HepG2 (cell line): ENCODE measurements around the gene RFTN1. TPM values are rescaled to one million over a fixed set of nuclear protein-coding genes. Genes with fewer than 3 reads are reported as not detected.

Source experiments
- ATAC-seq: fragments of 200-7000 bp; cut with Tn5 transposase; 3 replicates; pipeline ENCODE4 v1.9.1; 2020; ENCODE audit warnings: mild to moderate bottlenecking, moderate library complexity
- BruUV-seq: library from RNA; stranded (reverse); fragments of 400-500 nt; replicated peaks from 2 replicates; lab custom pipeline; 2021; lab: Mats Ljungman, UMichigan
- CTCF ChIA-PET: fragments of 300-600 bp; formaldehyde crosslinking; extraction: SDS; loops from one replicate; lab custom pipeline; 2021; ENCODE audit warnings: low total read pairs, inconsistent platforms, low intra/inter-chr PET ratio; lab: Yijun Ruan, JAX
- POLR2A ChIA-PET: fragments of 350-600 bp; sonication (Branson Sonifier 250); formaldehyde crosslinking; loops from one replicate; lab custom pipeline; 2020; ENCODE audit warnings: antibody characterized with exemption, inconsistent platforms; lab: Yijun Ruan, JAX
- DNase-seq: peaks from one replicate; pipeline ENCODE4 v3.0.0-alpha.2; 2015; ENCODE audit warnings: low spot score
- FAIRE-seq: peaks from 3 replicates; lab custom pipeline; 2011; peaks lifted over from hg19 to GRCh38; lab: Jason Lieb, UNC
- H2AFZ ChIP-seq: one replicate; pipeline ENCODE4 v1.6.1; 2011; ENCODE audit warnings: low read length, inconsistent platforms
- H3K27ac ChIP-seq: fragments of 300-600 bp; 3 replicates; pipeline ENCODE4 v1.8.0; 2011; ENCODE audit warnings: mixed run types, mild to moderate bottlenecking, mixed read lengths, low read length, inconsistent platforms; ENCODE audit not compliant: insufficient read depth; ENCODE audit errors: extremely low read length
- H3K27me3 ChIP-seq, 2 experiments: fragments of 200-600 bp in 1 of 2; 2 replicates in 1 of 2; 3 replicates in 1 of 2; pipeline versions ENCODE4 v1.6.0 to v1.8.0; 2011; ENCODE audit warnings: low read length in 2 of 2, mild to moderate bottlenecking in 2 of 2, moderate library complexity in 2 of 2, inconsistent platforms in 1 of 2; ENCODE audit not compliant: insufficient read depth in 2 of 2, control insufficient read depth in 1 of 2
- H3K36me3 ChIP-seq, 2 experiments: fragments of 200-600 bp in 1 of 2; replicated peaks in 1 of 2; 2 replicates in 1 of 2; 3 replicates in 1 of 2; pipeline versions ENCODE4 v1.5.1 to v1.8.0; 2011; ENCODE audit warnings: low read length in 2 of 2, inconsistent platforms in 1 of 2; ENCODE audit not compliant: insufficient read depth in 2 of 2, control insufficient read depth in 1 of 2
- H3K4me1 ChIP-seq: 2 replicates; pipeline ENCODE4 v1.5.1; 2012; ENCODE audit warnings: low read length, inconsistent platforms; ENCODE audit not compliant: insufficient read depth
- H3K4me2 ChIP-seq: 2 replicates; pipeline ENCODE4 v1.6.0; 2011; ENCODE audit warnings: low read depth, low read length, inconsistent platforms
- H3K4me3 ChIP-seq, 3 experiments: fragments of 200-600 bp in 1 of 3; sonication (generic), shearing (Covaris generic) in 1 of 3; replicated peaks in 1 of 3; 2 replicates each; pipeline ENCODE4 v1.5.1; 2011 to 2016; ENCODE audit warnings: low read length in 3 of 3, inconsistent platforms in 2 of 3, low read depth in 2 of 3, mild to moderate bottlenecking in 2 of 3, control low read depth in 1 of 3, mixed read lengths in 1 of 3; ENCODE audit not compliant: insufficient read depth in 1 of 3
- H3K79me2 ChIP-seq: one replicate; pipeline ENCODE4 v1.6.1; 2011; ENCODE audit warnings: low read length, inconsistent platforms; ENCODE audit not compliant: insufficient read depth
- H3K9ac ChIP-seq: 2 replicates; pipeline ENCODE4 v1.6.0; 2011; ENCODE audit warnings: mild to moderate bottlenecking, low read depth, low read length, inconsistent platforms; ENCODE audit not compliant: insufficient read depth
- H3K9me3 ChIP-seq: 2 replicates; pipeline ENCODE4 v1.5.1; 2012; ENCODE audit warnings: mild to moderate bottlenecking, low read length
- H4K20me1 ChIP-seq: 2 replicates; pipeline ENCODE4 v1.6.0; 2011; ENCODE audit warnings: inconsistent platforms, mild to moderate bottlenecking, low read length, moderate library complexity; ENCODE audit not compliant: insufficient read depth
- KAT2B ChIP-seq: fragments of 150-350 bp; IDR thresholded peaks from 2 replicates; pipeline ENCODE4 v1.6.1; 2014; ENCODE audit warnings: low read depth, low read length, borderline replicate concordance
- RFX1 ChIP-seq: fragments of 450-650 bp; IDR thresholded peaks from 2 replicates; pipeline ENCODE4 v1.6.1; 2017
- ZNF816 ChIP-seq: sonication (generic); formaldehyde crosslinking; IDR thresholded peaks from 2 replicates; pipeline ENCODE4 v1.8.0; 2022; ENCODE audit warnings: missing genetic modification reagents, mild to moderate bottlenecking, borderline replicate concordance
- WGBS: methylation state at CpG from one replicate; pipeline ENCODE4 v1.1.6; 2017; ENCODE audit warnings: low lambda C conversion rate; 5-methylcytosine and 5-hydroxymethylcytosine counted together
- in situ Hi-C: cut with HindIII; loops from 2 replicates; pipeline ENCODE4 v1.10.0; 2017; ENCODE audit warnings: low pct_unique_long_range_greater_than_20kb; ENCODE audit not compliant: extremely low pct_ligation_motif_present
- intact Hi-C: fragments of 100-400 bp; cut with micrococcal nuclease; formaldehyde crosslinking; loops from one replicate; pipeline ENCODE4 v1.10.0; 2022; ENCODE audit not compliant: unreplicated experiment
- polyA plus RNA-seq, 8 experiments: library from polyadenylated mRNA; depleted of rRNA in 3 of 8; stranded (reverse) in 7 of 8; unstranded in 1 of 8; fragments of >200 nt; fragmentation: Illumina TruSeq in 4 of 8; extraction: Trizol in 4 of 8; gene quantifications; 2 replicates each; pipeline versions ENCODE4 v1.2.1 to v1.2.3, GENCODE V29; 2011 to 2016; ENCODE audit warnings: low read depth in 4 of 8, missing spikeins in 1 of 8, mixed read lengths in 1 of 8; ENCODE audit not compliant: insufficient read depth in 1 of 8
- total RNA-seq, 5 experiments: library from RNA; depleted of rRNA; stranded (reverse); fragments of >200 nt; fragmentation: Illumina TruSeq; extraction: Trizol; gene quantifications; 2 replicates each; pipeline ENCODE4 v1.2.3, GENCODE V29; 2016; ENCODE audit warnings: low read depth in 1 of 5

Gene RFTN1
- total and polyA plus RNA-seq, 2 of the 13 experiments (the other 11 are each of a cell fraction or from before 2014, with no cell fraction given), result not detected

GRCh38 chr3:16406166-16406565, 107.3 kb downstream of the RFTN1 start:
- peaks cover 0 to 33% of the 10 kb centered on the region in 2 experiments; a peak in 4 of 5 replicates for H3K27me3 ChIP-seq
- no peaks in the 10 kb centered on the region for H4K20me1 ChIP-seq
- in situ Hi-C loops (no loop called here), intact Hi-C loops (no loop called here)
- H3K27ac ChIP-seq, result no peak overlapping the region
- no peak overlapping the region for H3K9ac ChIP-seq
- DNase-seq (no peak), FAIRE-seq (no peak), ATAC-seq (no peak)
- H2AFZ ChIP-seq, result no peak overlapping the region
- BruUV-seq, result no TSS peak
- ChIA-PET POLR2A (no interaction called here), CTCF (no interaction called here)
- 19% methylated on average over 6 of the region's 6 CpGs for WGBS
- no peaks in the 10 kb centered on the region for H3K79me2 ChIP-seq
- H3K4me2 ChIP-seq, result no peak overlapping the region
- H3K9me3 ChIP-seq, result no peaks in the 10 kb centered on the region
- no peak overlapping the region for H3K4me3 ChIP-seq
- H3K36me3 ChIP-seq, result no peaks in the 10 kb centered on the region
- no peak for TF ChIP-seq KAT2B
- TF ChIP-seq RFX1, result peak; percentile 30; the same call in 1 of the 2 replicates
- no peaks in the 10 kb centered on the region for H3K4me1 ChIP-seq

GRCh38 chr3:16404349-16404895, 109.1 kb downstream of the RFTN1 start:
- TF ChIP-seq ZNF816, result no peak
- H3K4me3 ChIP-seq, result no peak overlapping the region
- no peak for DNase-seq
- H4K20me1 ChIP-seq, result no peaks in the 10 kb centered on the region
- no TSS peak for BruUV-seq
- no peaks in the 10 kb centered on the region for H3K36me3 ChIP-seq
- POLR2A ChIA-PET, result no interaction called here
- CTCF ChIA-PET, result no interaction called here
- in situ Hi-C loops, result no loop called here
- H3K27ac ChIP-seq, result no peak overlapping the region
- no peaks in the 10 kb centered on the region for H3K9me3 ChIP-seq
- H3K4me2 ChIP-seq, result no peak overlapping the region
- H3K79me2 ChIP-seq, result no peaks in the 10 kb centered on the region
- 39% methylated on average over 6 of the region's 6 CpGs for WGBS
- H2AFZ ChIP-seq, result no peak overlapping the region
- H3K9ac ChIP-seq, result no peak overlapping the region
- ATAC-seq, result no peak
- H3K27me3 ChIP-seq, result peaks cover 0 to 28% of the 10 kb centered on the region in 2 experiments; a peak in 4 of 5 replicates
- no peak for FAIRE-seq
- intact Hi-C loops, result no loop called here
- H3K4me1 ChIP-seq, result no peaks in the 10 kb centered on the region
